Kidney epithelial cell (primary cell): ENCODE results near the gene TSPAN5. TPM values are rescaled to one million over a fixed set of nuclear protein-coding genes. Genes with fewer than 3 reads are reported as not detected.

Experiments
- DNase-seq: peaks from one replicate; pipeline ENCODE4 v3.0.0-alpha.2; 2010; ENCODE audit warnings: low read depth
- H3K27me3 ChIP-seq: 2 replicates; pipeline ENCODE4 v1.6.0; 2011; ENCODE audit warnings: low read length; ENCODE audit not compliant: control insufficient read depth, insufficient read depth
- H3K36me3 ChIP-seq: 2 replicates; pipeline ENCODE4 v1.5.1; 2011; ENCODE audit warnings: low read length; ENCODE audit not compliant: control insufficient read depth, insufficient read depth
- H3K4me3 ChIP-seq: 2 replicates; pipeline ENCODE4 v1.5.1; 2011; ENCODE audit warnings: low read depth, mild to moderate bottlenecking, control low read depth, low read length
- total RNA-seq: library from RNA; depleted of rRNA; stranded (reverse); fragments of >200 nt; gene quantifications from 2 replicates; pipeline ENCODE4 v1.2.3, GENCODE V29; 2015
- TF ChIP-seq, protein P1 (sequence below): IDR thresholded peaks from 2 replicates; pipeline ENCODE4 v1.5.1; 2011; ENCODE audit warnings: mild to moderate bottlenecking, moderate library complexity, low read length, control low read depth, inconsistent platforms; ENCODE audit not compliant: insufficient read depth, poor library complexity, severe bottlenecking

Gene TSPAN5
- total RNA-seq, 1 donor from 2014 or later, result 20.5 TPM

DNA sequence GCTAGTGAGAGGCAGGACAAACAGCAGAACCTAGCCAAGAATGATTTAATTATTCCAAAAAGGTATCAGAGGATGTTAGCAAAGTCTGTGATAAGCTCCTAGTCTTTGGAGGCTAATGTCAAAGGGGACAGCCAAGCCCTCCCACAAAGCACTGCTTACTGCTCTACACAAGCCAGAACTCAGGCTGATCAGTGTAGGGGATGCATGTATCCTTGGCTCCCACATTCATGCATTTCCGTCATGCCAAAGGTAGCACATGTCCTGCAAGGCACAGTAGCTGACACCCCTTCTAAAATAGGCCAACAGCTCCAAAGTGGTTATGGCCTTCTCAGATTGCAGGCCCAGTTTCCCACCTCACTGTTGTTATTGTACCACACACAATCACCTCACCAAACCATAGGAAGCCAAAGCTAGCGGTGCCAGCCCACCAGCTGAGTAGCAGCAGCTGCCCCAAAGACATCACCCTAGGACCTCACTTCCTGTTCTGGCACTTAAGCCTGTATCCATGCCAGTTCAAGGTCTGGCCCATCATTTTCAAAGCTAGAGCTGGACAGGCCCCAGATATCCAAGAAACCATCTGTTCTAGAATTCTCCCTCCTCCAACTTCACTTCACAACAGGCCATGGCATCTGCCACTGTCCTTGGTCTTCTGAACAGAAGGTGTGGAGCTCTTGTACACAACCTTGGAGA is 40.9 kb downstream of the TSPAN5 start:
- no peaks in the 10 kb centered on the region for H3K36me3 ChIP-seq
- no peak for DNase-seq
- no peak overlapping the region for H3K4me3 ChIP-seq
- no peaks in the 10 kb centered on the region for H3K27me3 ChIP-seq
- TF ChIP-seq, protein P1, sequence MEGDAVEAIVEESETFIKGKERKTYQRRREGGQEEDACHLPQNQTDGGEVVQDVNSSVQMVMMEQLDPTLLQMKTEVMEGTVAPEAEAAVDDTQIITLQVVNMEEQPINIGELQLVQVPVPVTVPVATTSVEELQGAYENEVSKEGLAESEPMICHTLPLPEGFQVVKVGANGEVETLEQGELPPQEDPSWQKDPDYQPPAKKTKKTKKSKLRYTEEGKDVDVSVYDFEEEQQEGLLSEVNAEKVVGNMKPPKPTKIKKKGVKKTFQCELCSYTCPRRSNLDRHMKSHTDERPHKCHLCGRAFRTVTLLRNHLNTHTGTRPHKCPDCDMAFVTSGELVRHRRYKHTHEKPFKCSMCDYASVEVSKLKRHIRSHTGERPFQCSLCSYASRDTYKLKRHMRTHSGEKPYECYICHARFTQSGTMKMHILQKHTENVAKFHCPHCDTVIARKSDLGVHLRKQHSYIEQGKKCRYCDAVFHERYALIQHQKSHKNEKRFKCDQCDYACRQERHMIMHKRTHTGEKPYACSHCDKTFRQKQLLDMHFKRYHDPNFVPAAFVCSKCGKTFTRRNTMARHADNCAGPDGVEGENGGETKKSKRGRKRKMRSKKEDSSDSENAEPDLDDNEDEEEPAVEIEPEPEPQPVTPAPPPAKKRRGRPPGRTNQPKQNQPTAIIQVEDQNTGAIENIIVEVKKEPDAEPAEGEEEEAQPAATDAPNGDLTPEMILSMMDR, result no peak

GRCh38 chr4:98615991-98616390 is 42.4 kb downstream of the TSPAN5 start:
- DNase-seq, result no peak
- Histone ChIP-seq H3K4me3 (no peak overlapping the region), H3K36me3 (no peaks in the 10 kb centered on the region), H3K27me3 (no peaks in the 10 kb centered on the region)
- TF ChIP-seq, protein P1, result no peak

DNA sequence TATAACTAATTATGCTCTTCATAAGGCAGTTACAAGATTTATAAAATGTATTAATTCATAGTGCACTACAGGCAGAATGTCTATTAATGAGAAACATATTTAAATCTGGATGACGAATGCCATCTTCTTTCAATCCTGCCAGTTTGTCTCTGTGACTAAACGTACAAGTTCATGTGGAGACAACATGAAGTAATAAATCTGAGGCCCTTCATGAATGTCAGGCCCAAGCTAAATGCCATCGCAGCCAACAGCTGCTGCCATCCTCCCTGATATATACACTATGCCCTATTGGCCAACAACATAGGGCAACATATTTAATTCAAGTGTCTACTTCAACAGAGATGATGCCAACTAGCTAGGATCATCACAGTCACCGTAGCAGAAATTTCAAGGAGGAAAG is 43.7 kb downstream of the TSPAN5 start:
- no peak overlapping the region for H3K4me3 ChIP-seq
- TF ChIP-seq, protein P1, result no peak
- H3K27me3 ChIP-seq, result no peaks in the 10 kb centered on the region
- DNase-seq, result no peak
- H3K36me3 ChIP-seq, result no peaks in the 10 kb centered on the region

- TF ChIP-seq, protein P1, result no peak
- H3K36me3 ChIP-seq, result no peaks in the 10 kb centered on the region
- no peak for DNase-seq
- no peaks in the 10 kb centered on the region for H3K27me3 ChIP-seq
- H3K4me3 ChIP-seq, result no peak overlapping the region
Measured at GRCh38 chr4:98614094-98614493, 44.3 kb downstream of the TSPAN5 start.

- DNase-seq, result no peak
- no peaks in the 10 kb centered on the region for H3K36me3 ChIP-seq
- no peak overlapping the region for H3K4me3 ChIP-seq
- TF ChIP-seq, protein P1, result no peak
- no peaks in the 10 kb centered on the region for H3K27me3 ChIP-seq
Measured at GRCh38 chr4:98613453-98614075, 44.8 kb downstream of the TSPAN5 start.
